NCI-H146 (cell line): ENCODE measurements around the gene TVP23B.
"Not testable (repeated sequence)": the region's sequence is repeated elsewhere in the genome, so short reads cannot be mapped to it uniquely, and the experiment has no call there.

Experiments used
- DNase-seq: peaks from one replicate; lab custom pipeline; 2025; lab: John Stamatoyannopoulos, UW

The TVP23B gene

GRCh38 chr17:18780991-18781718 lies at the start of gene TVP23B:
TVP23B (plus strand) TSS chr17:18781183; CDS start chr17:18781294, 111 bp downstream.
- DNase-seq = peak; percentile 96

- DNase-seq = not testable (repeated sequence)
Measured at GRCh38 chr17:18732438-18732837, 48.5 kb upstream of the TVP23B start.

GRCh38 chr17:18733350-18733749 lies 47.6 kb upstream of the TVP23B start:
- DNase-seq = not testable (repeated sequence)

- DNase-seq = not testable (repeated sequence)
Measured at GRCh38 chr17:18739616-18740391, 41.2 kb upstream of the TVP23B start.

- not testable (repeated sequence) for DNase-seq
Measured at GRCh38 chr17:18741228-18741627, 39.8 kb upstream of the TVP23B start.

GRCh38 chr17:18743699-18744421 lies 37.1 kb upstream of the TVP23B start, which contains the start of gene FBXW10:
FBXW10 (plus strand) TSS chr17:18744054; CDS start chr17:18744245, 191 bp downstream.
- peak; percentile 5 for DNase-seq

- DNase-seq = not testable (repeated sequence)
Measured at GRCh38 chr17:18744726-18745125, 36.3 kb upstream of the TVP23B start.

- not testable (repeated sequence) for DNase-seq
Measured at GRCh38 chr17:18746551-18746950, 34.4 kb upstream of the TVP23B start.

- not testable (repeated sequence) for DNase-seq
Measured at GRCh38 chr17:18747501-18747900, 33.5 kb upstream of the TVP23B start.

GRCh38 chr17:18750242-18750641 lies 30.7 kb upstream of the TVP23B start:
- not testable (repeated sequence) for DNase-seq

- not testable (repeated sequence) for DNase-seq
Measured at GRCh38 chr17:18753829-18754409, 27.1 kb upstream of the TVP23B start.

GRCh38 chr17:18755969-18756368 lies 25.0 kb upstream of the TVP23B start:
- DNase-seq = not testable (repeated sequence)

GRCh38 chr17:18757368-18758044 lies 23.5 kb upstream of the TVP23B start:
- DNase-seq = not testable (repeated sequence)

GRCh38 chr17:18758344-18758743 lies 22.6 kb upstream of the TVP23B start:
- not testable (repeated sequence) for DNase-seq

- not testable (repeated sequence) for DNase-seq
Measured at GRCh38 chr17:18760221-18760620, 20.8 kb upstream of the TVP23B start.

GRCh38 chr17:18770572-18770971 lies 10.4 kb upstream of the TVP23B start:
- not testable (repeated sequence) for DNase-seq

GRCh38 chr17:18771066-18771465 lies 9.9 kb upstream of the TVP23B start:
- DNase-seq = not testable (repeated sequence)

- DNase-seq = no peak
Measured at GRCh38 chr17:18772471-18772870, 8.5 kb upstream of the TVP23B start.

- not testable (repeated sequence) for DNase-seq
Measured at GRCh38 chr17:18781805-18782204, 822 bp downstream of the TVP23B start.

GRCh38 chr17:18785933-18786332 lies 5.0 kb downstream of the TVP23B start:
- not testable (repeated sequence) for DNase-seq

GRCh38 chr17:18786890-18787289 lies 5.9 kb downstream of the TVP23B start:
- DNase-seq = not testable (repeated sequence)
